Measurements from ENCODE around the gene HNRNPAB.

DNA sequence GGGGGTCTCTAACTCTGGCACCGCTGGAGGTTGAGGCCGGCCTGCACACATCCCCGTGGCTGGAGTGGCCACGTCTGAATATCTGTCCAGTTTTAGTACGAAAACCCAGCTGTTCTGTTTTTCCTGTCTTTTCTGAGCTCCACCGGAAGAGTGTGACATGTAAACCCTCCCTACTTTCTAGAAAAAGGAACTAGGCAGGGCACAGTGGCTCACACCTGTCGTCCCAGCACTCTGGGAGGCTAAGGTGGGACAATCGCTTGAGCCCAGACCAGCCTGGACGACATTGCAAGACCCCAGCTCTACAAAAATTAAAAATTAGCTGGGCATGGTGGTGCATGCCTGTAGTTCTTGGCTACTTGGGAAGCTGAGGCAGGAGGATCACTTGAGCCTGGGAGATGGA, 36.4 kb downstream of the HNRNPAB start:
- TF ChIP-seq, protein P1, sequence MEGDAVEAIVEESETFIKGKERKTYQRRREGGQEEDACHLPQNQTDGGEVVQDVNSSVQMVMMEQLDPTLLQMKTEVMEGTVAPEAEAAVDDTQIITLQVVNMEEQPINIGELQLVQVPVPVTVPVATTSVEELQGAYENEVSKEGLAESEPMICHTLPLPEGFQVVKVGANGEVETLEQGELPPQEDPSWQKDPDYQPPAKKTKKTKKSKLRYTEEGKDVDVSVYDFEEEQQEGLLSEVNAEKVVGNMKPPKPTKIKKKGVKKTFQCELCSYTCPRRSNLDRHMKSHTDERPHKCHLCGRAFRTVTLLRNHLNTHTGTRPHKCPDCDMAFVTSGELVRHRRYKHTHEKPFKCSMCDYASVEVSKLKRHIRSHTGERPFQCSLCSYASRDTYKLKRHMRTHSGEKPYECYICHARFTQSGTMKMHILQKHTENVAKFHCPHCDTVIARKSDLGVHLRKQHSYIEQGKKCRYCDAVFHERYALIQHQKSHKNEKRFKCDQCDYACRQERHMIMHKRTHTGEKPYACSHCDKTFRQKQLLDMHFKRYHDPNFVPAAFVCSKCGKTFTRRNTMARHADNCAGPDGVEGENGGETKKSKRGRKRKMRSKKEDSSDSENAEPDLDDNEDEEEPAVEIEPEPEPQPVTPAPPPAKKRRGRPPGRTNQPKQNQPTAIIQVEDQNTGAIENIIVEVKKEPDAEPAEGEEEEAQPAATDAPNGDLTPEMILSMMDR (IDR thresholded peaks at IDR 0.05): no peak
- no peak for TF ChIP-seq ZFX (IDR thresholded peaks at IDR 0.05; ENCODE audit: borderline replicate concordance)

All from 22Rv1 (cell line).